GM12878 (cell line): ENCODE measurements around the gene TMEM128. TPM values are rescaled to one million over a fixed set of nuclear protein-coding genes. Genes with fewer than 3 reads are reported as not detected.
A peak's percentile ranks its signal among the peaks of the same experiment; 100 is the strongest.
"Not testable (repeated sequence)": the region's sequence is repeated elsewhere in the genome, so short reads cannot be mapped to it uniquely, and the experiment has no call there.

Experiments used
- ATAC-seq: fragments of 200-7000 bp; cut with Tn5 transposase; 3 replicates; pipeline ENCODE4 v1.9.1; 2020; ENCODE audit warnings: mild to moderate bottlenecking, moderate library complexity
- BruUV-seq: library from RNA; stranded (reverse); fragments of 400-500 nt; replicated peaks from 2 replicates; lab custom pipeline; 2021; lab: Mats Ljungman, UMichigan
- CTCF ChIA-PET: fragments of 300-600 bp; sonication (Branson Sonifier 250); formaldehyde crosslinking; extraction: SDS; loops from one replicate; lab custom pipeline; 2021; ENCODE audit warnings: inconsistent platforms; lab: Yijun Ruan, JAX
- POLR2A ChIA-PET: fragments of 350-600 bp; formaldehyde crosslinking; extraction: SDS; loops from one replicate; lab custom pipeline; 2021; ENCODE audit warnings: inconsistent platforms; lab: Charles Lee
- RAD21 ChIA-PET: fragments of 300-600 bp; sonication (Branson Sonifier 250); formaldehyde crosslinking; loops from one replicate; lab custom pipeline; 2023; ENCODE audit warnings: antibody characterized with exemption; ENCODE audit not compliant: unreplicated experiment; lab: Charles Lee
- SMC1A ChIA-PET: fragments of 300-600 bp; sonication (Branson Sonifier 250); formaldehyde crosslinking; loops from one replicate; lab custom pipeline; 2023; ENCODE audit not compliant: unreplicated experiment, uncharacterized antibody; lab: Charles Lee
- DNase-seq: peaks from one replicate; pipeline ENCODE4 v3.0.0-alpha.2; 2011; ENCODE audit warnings: low read depth, low spot score
- FAIRE-seq: peaks from 3 replicates; lab custom pipeline; 2011; peaks lifted over from hg19 to GRCh38; lab: Jason Lieb, UNC
- H2AFZ ChIP-seq: 2 replicates; pipeline ENCODE4 v1.6.0; 2011; ENCODE audit warnings: low read depth, low read length, control low read depth; ENCODE audit not compliant: control insufficient read depth
- H3K27ac ChIP-seq: 2 replicates; pipeline ENCODE4 v1.5.1; 2011; ENCODE audit warnings: control low read depth; ENCODE audit not compliant: control insufficient read depth, insufficient read depth
- H3K27me3 ChIP-seq, 2 experiments: replicated peaks in 1 of 2; 2 replicates each; pipeline versions ENCODE4 v1.6.0 to v1.6.1; 2011; ENCODE audit warnings: low read length in 1 of 2; ENCODE audit not compliant: control insufficient read depth in 2 of 2, insufficient read depth in 2 of 2
- H3K36me3 ChIP-seq, 2 experiments: 2 replicates each; pipeline ENCODE4 v1.5.1; 2011; ENCODE audit warnings: low read length in 1 of 2; ENCODE audit not compliant: control insufficient read depth in 2 of 2, insufficient read depth in 2 of 2
- H3K4me1 ChIP-seq: 2 replicates; pipeline ENCODE4 v1.6.1; 2011; ENCODE audit warnings: mild to moderate bottlenecking, low read length, moderate library complexity, mixed read lengths; ENCODE audit not compliant: control insufficient read depth, insufficient read depth
- H3K4me2 ChIP-seq: 2 replicates; pipeline ENCODE4 v1.6.0; 2011; ENCODE audit warnings: control low read depth; ENCODE audit not compliant: control insufficient read depth, insufficient read depth
- H3K4me3 ChIP-seq: fragments of 200-600 bp; sonication (generic); 2 replicates; pipeline ENCODE4 v1.5.1; 2016
- H3K79me2 ChIP-seq: 2 replicates; pipeline ENCODE4 v1.6.0; 2011; ENCODE audit warnings: low read length; ENCODE audit not compliant: control insufficient read depth, insufficient read depth
- H3K9ac ChIP-seq: 2 replicates; pipeline ENCODE4 v1.8.0; 2011; ENCODE audit warnings: low read length, control low read depth, mixed read lengths; ENCODE audit not compliant: control insufficient read depth, insufficient read depth
- H3K9me3 ChIP-seq: replicated peaks from 3 replicates; pipeline ENCODE4 v1.5.1; 2011; ENCODE audit warnings: mild to moderate bottlenecking, low read length; ENCODE audit not compliant: control insufficient read depth, insufficient read depth
- H4K20me1 ChIP-seq: 2 replicates; pipeline ENCODE4 v1.6.0; 2011; ENCODE audit not compliant: control insufficient read depth, insufficient read depth
- WRNIP1 ChIP-seq: IDR thresholded peaks from 2 replicates; pipeline ENCODE4 v1.6.1; 2011; ENCODE audit warnings: low read depth, low read length, improper control_type of control experiment, borderline replicate concordance
- WGBS: methylation state at CpG from one replicate; pipeline ENCODE4 v1.1.6; 2016; ENCODE audit warnings: low lambda C conversion rate; ENCODE audit not compliant: insufficient replicate concordance, insufficient coverage; ENCODE audit errors: missing lambda C conversion rate; 5-methylcytosine and 5-hydroxymethylcytosine counted together
- in situ Hi-C: fragments of 300-500 bp; cut with MboI; formaldehyde crosslinking; loops from 9 replicates; pipeline ENCODE4 v1.14.3; 2018; ENCODE audit warnings: mixed read lengths
- intact Hi-C: fragments of 100-400 bp; cut with micrococcal nuclease; formaldehyde crosslinking; loops from one replicate; pipeline ENCODE4 v1.14.2; 2022; ENCODE audit not compliant: unreplicated experiment
- polyA plus RNA-seq, 11 experiments: library from polyadenylated mRNA; depleted of rRNA in 4 of 11; unstranded in 6 of 11; stranded (reverse) in 5 of 11; fragments of >200 nt; fragmentation: Nextera tagmentation in 4 of 11; fragmentation: Illumina TruSeq in 1 of 11; extraction: Ambion mirVana in 4 of 11; extraction: Trizol in 1 of 11; gene quantifications; 1 replicate in 1 of 11; 2 replicates in 10 of 11; pipeline versions ENCODE4 v1.2.1 to v1.2.3, GENCODE V29; 2011 to 2016; ENCODE audit warnings: inconsistent platforms in 2 of 11, missing spikeins in 2 of 11, low read depth in 1 of 11
- total RNA-seq, 4 experiments: library from RNA; depleted of rRNA in 3 of 4; stranded (reverse); fragments of >200 nt in 3 of 4; fragmentation: Illumina TruSeq in 1 of 4; extraction: Trizol in 1 of 4; gene quantifications; 2 replicates each; pipeline versions ENCODE4 v1.2.1 to v1.2.3, GENCODE V29; 2013 to 2021

The TMEM128 gene
- total and polyA plus RNA-seq, 10 of the 15 experiments (the other 5 are each of a cell fraction or from before 2014, with no cell fraction given): 9.3 to 44.2 (median 18.9) TPM

DNA sequence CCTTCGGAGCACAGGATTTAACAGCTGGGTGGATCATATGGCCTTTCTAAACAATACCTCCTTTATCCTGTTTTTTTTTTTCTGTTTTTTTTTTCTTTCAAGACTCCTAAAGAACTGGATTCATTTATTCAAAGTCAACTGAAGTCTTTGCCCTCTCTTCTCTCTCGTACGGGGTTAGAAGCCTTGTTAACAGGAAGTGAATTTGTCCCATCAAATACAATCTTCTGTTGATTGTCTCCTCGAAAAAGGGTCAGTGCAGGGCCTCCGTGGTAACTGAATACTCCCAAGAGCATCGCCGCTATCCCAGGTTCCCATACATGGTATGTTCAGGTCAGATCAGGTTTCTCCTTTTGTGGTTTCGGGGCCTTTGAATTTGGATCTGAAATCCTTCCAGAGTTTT is 1.8 kb upstream of the TMEM128 start:
- BruUV-seq: no TSS peak
- no peak overlapping the region for H3K4me3 ChIP-seq
- peaks cover 0 to 3% of the 10 kb centered on the region in 2 experiments; a peak in 3 of 4 replicates for H3K36me3 ChIP-seq
- no peak overlapping the region for H3K9ac ChIP-seq
- no peaks in the 10 kb centered on the region for H3K27me3 ChIP-seq
- peaks cover 7% of the 10 kb centered on the region for H3K4me1 ChIP-seq
- no peak overlapping the region for H2AFZ ChIP-seq
- no peak overlapping the region for H3K27ac ChIP-seq
- FAIRE-seq (no peak), ATAC-seq (no peak), DNase-seq (no peak)
- RAD21 ChIA-PET: no interaction called here
- CTCF ChIA-PET: interaction anchor here (0.7 to 1.6 kb wide), 3 partner anchors 10 to 184 kb away, joined by 3 to 11 read pairs (median 3); no protein-coding TSS in a partner anchor
- no peaks in the 10 kb centered on the region for H3K9me3 ChIP-seq
- SMC1A ChIA-PET: interaction anchor here (0.6 kb wide), 1 partner anchor 16 kb away, joined by 3 read pairs; no protein-coding TSS in a partner anchor
- intact Hi-C loops: no loop called here
- no peak overlapping the region for H3K4me2 ChIP-seq
- TF ChIP-seq WRNIP1: no peak
- TF ChIP-seq, all 136 proteins: peak for 0
- Histone ChIP-seq H4K20me1 (no peaks in the 10 kb centered on the region), H3K79me2 (peaks cover 13% of the 10 kb centered on the region)
- POLR2A ChIA-PET: no interaction called here
- WGBS: 94% methylated on average over 8 of the region's 8 CpGs
- in situ Hi-C loops: loop anchor here (5.0 kb wide), 1 partner anchor 87 kb away; no protein-coding TSS in a partner anchor

DNA sequence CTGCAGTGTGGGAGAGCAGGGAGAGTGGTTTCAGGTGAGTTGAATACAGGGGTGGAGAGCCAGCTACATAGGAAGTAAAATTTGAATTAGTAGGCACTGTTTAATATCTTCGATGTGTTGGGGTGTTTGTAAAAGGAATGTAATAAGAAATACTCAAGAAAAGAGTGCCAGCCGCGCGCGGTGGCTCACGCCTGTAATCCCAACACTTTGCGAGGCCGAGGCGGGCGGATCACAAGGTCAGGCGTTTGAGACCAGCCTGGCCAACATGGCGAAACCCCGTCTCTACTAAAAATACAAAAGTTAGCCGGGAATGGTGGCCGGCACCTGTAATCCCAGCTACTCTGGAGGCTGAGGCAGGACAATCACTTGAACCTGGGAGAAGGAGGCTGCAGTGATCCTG is 1.3 kb upstream of the TMEM128 start:
- 0 out of 2 replicates have a peak overlapping the region, but pooled peaks have one; percentile 97 for H3K4me3 ChIP-seq
- ChIA-PET POLR2A (interaction anchor here (0.9 kb wide), 1 partner anchor 28 kb away, joined by 3 read pairs; no protein-coding TSS in a partner anchor), SMC1A (interaction anchor here (0.6 to 0.8 kb wide), 2 partner anchors 8 to 16 kb away, joined by 3 read pairs; no protein-coding TSS in a partner anchor), RAD21 (interaction anchor here (1.1 to 1.6 kb wide), 2 partner anchors 10 to 87 kb away, joined by 3 read pairs; no protein-coding TSS in a partner anchor), CTCF (interaction anchor here (1.0 to 1.6 kb wide), 6 partner anchors 10 to 181 kb away, joined by 3 to 11 read pairs (median 4); no protein-coding TSS in a partner anchor)
- H3K9me3 ChIP-seq, H3K36me3 ChIP-seq, H3K9ac ChIP-seq, H3K4me1 ChIP-seq, ATAC-seq, H3K27me3 ChIP-seq, H2AFZ ChIP-seq, intact Hi-C loops, H4K20me1 ChIP-seq, in situ Hi-C loops, H3K27ac ChIP-seq, BruUV-seq, FAIRE-seq, DNase-seq: not testable (repeated sequence)
- H3K79me2 ChIP-seq: peaks cover 13% of the 10 kb centered on the region
- WGBS: 97% methylated on average over 15 of the region's 15 CpGs
- H3K4me2 ChIP-seq: peak overlapping the region; percentile 81
